Keratinocyte (primary cell): ENCODE results near the gene AP2A2. TPM values are rescaled to one million over a fixed set of nuclear protein-coding genes. Genes with fewer than 3 reads are reported as not detected.

Experiments used
- DNase-seq: peaks from one replicate; pipeline ENCODE4 v3.0.0-alpha.2; 2011; ENCODE audit warnings: low read depth, missing footprints, low spot score
- FAIRE-seq: peaks from 2 replicates; lab custom pipeline; 2011; peaks lifted over from hg19 to GRCh38; lab: Jason Lieb, UNC
- H2AFZ ChIP-seq: 2 replicates; pipeline ENCODE4 v1.6.0; 2012; ENCODE audit warnings: low read length, control low read depth, inconsistent platforms; ENCODE audit not compliant: control insufficient read depth
- H3K27ac ChIP-seq: 2 replicates; pipeline ENCODE4 v1.5.1; 2011; ENCODE audit warnings: low read length; ENCODE audit not compliant: control insufficient read depth, insufficient read depth
- H3K27me3 ChIP-seq: 3 replicates; pipeline ENCODE4 v1.6.0; 2011; ENCODE audit warnings: low read length; ENCODE audit not compliant: control insufficient read depth, insufficient read depth; ENCODE audit errors: extremely low read depth
- H3K36me3 ChIP-seq, 2 experiments: 2 replicates in 1 of 2; 3 replicates in 1 of 2; pipeline ENCODE4 v1.5.1; 2011; ENCODE audit warnings: low read length in 2 of 2, mild to moderate bottlenecking in 1 of 2; ENCODE audit not compliant: control insufficient read depth in 2 of 2, insufficient read depth in 2 of 2; ENCODE audit errors: extremely low read depth in 1 of 2
- H3K4me1 ChIP-seq: 3 replicates; pipeline ENCODE4 v1.5.1; 2011; ENCODE audit warnings: low read length; ENCODE audit not compliant: control insufficient read depth, insufficient read depth; ENCODE audit errors: extremely low read depth
- H3K4me2 ChIP-seq: 3 replicates; pipeline ENCODE4 v1.6.0; 2011; ENCODE audit warnings: low read depth, low read length; ENCODE audit not compliant: control insufficient read depth, insufficient read depth; ENCODE audit errors: extremely low read depth
- H3K4me3 ChIP-seq, 3 experiments: fragments of 200-600 bp in 1 of 3; sonication (generic) in 1 of 3; 2 replicates in 2 of 3; 3 replicates in 1 of 3; pipeline ENCODE4 v1.5.1; 2011 to 2016; ENCODE audit warnings: low read length in 3 of 3, mild to moderate bottlenecking in 3 of 3, control low read depth in 2 of 3, inconsistent platforms in 1 of 3, low read depth in 1 of 3, mixed read lengths in 1 of 3, mixed run types in 1 of 3, moderate library complexity in 1 of 3; ENCODE audit not compliant: control insufficient read depth in 2 of 3, insufficient read depth in 2 of 3; ENCODE audit errors: extremely low read depth in 1 of 3
- H3K79me2 ChIP-seq: 2 replicates; pipeline ENCODE4 v1.6.0; 2012; ENCODE audit warnings: low read length; ENCODE audit not compliant: control insufficient read depth, insufficient read depth
- H3K9ac ChIP-seq: 3 replicates; pipeline ENCODE4 v1.6.0; 2011; ENCODE audit warnings: low read length; ENCODE audit not compliant: control insufficient read depth, insufficient read depth; ENCODE audit errors: extremely low read depth
- H3K9me1 ChIP-seq: 3 replicates; pipeline ENCODE4 v1.6.0; 2011; ENCODE audit warnings: low read length; ENCODE audit not compliant: control insufficient read depth, insufficient read depth; ENCODE audit errors: extremely low read depth
- H3K9me3 ChIP-seq: 2 replicates; pipeline ENCODE4 v1.5.1; 2012; ENCODE audit warnings: low read depth, low read length; ENCODE audit not compliant: control insufficient read depth
- H4K20me1 ChIP-seq: 3 replicates; pipeline ENCODE4 v1.6.0; 2011; ENCODE audit warnings: low read length; ENCODE audit not compliant: control insufficient read depth, insufficient read depth; ENCODE audit errors: extremely low read depth
- CTCF ChIP-seq, 3 experiments: IDR thresholded peaks in 1 of 3; conservative IDR thresholded peaks in 1 of 3; optimal IDR thresholded peaks in 1 of 3; 2 replicates in 2 of 3; 3 replicates in 1 of 3; pipeline versions ENCODE3 to v1.5.1; 2011; ENCODE audit warnings: low read length in 3 of 3, mild to moderate bottlenecking in 3 of 3, moderate library complexity in 2 of 3, control low read depth in 1 of 3, inconsistent platforms in 1 of 3; ENCODE audit not compliant: insufficient read depth in 2 of 3; ENCODE audit errors: extremely low read depth in 1 of 3
- EZH2 ChIP-seq: IDR thresholded peaks from one replicate; pipeline ENCODE4 v1.6.1; 2012; ENCODE audit warnings: inconsistent platforms, mild to moderate bottlenecking, low read length, moderate library complexity
- dilution Hi-C: fragments of 300-500 bp; cut with MboI; formaldehyde crosslinking; loops from one replicate; pipeline ENCODE4 v1.7.0; 2020; ENCODE audit warnings: low sequenced_read_pairs; ENCODE audit not compliant: extremely low pct_ligation_motif_present
- polyA plus RNA-seq, 5 experiments: library from polyadenylated mRNA; depleted of rRNA in 3 of 5; stranded (reverse) in 3 of 5; stranded (forward) in 1 of 5; unstranded in 1 of 5; fragments of >200 nt; gene quantifications; 1 replicate in 1 of 5; 2 replicates in 3 of 5; 3 replicates in 1 of 5; pipeline versions ENCODE4 v1.2.1 to v1.2.3, GENCODE V29; 2011 to 2012; ENCODE audit warnings: missing spikeins in 2 of 5, low read depth in 1 of 5, low replicate concordance in 1 of 5

The AP2A2 gene
- polyA plus RNA-seq, 1 donor (not counting 4 experiments of a cell fraction or from before 2014, with no cell fraction given): 47.8 TPM

DNA sequence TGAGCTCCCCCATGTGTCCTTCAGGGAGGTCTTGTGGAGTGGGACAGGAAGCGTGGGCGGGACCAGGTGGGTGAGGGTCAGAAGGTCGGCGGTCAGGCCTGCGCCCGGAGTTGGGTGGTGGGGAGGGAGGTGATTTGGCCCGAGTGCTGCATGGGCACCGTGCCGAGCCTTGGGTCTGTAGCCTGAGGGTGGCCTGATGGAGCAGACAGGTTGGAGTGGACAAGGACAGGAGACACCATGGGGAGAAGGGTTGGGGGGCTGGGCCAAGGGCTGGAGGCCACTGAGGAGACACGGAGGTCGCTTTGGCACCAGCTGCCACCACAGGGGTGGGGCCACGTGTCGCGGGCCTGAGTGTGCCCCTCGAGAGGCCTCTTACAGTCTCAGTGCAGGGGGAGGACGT lies 53.1 kb downstream of the AP2A2 start:
- no peaks in the 10 kb centered on the region for H3K4me1 ChIP-seq
- dilution Hi-C loops: no loop called here
- no peaks in the 10 kb centered on the region for H3K9me3 ChIP-seq
- FAIRE-seq: no peak
- H3K36me3 ChIP-seq: peaks cover 22 to 27% of the 10 kb centered on the region in 2 experiments
- no peak overlapping the region for H3K4me3 ChIP-seq
- no peaks in the 10 kb centered on the region for H3K27me3 ChIP-seq
- no peak for DNase-seq
- H3K9ac ChIP-seq: no peak overlapping the region
- H3K27ac ChIP-seq: no peak overlapping the region
- TF ChIP-seq EZH2: no peak
- no peak for TF ChIP-seq CTCF (optimal IDR thresholded peaks at IDR 0.05 in 1 of 3, IDR thresholded peaks at IDR 0.05 in 1 of 3, conservative IDR thresholded peaks at IDR 0.05 in 1 of 3; ENCODE audit: extremely low read depth in 1 of 3, insufficient read depth in 2 of 3, low read length in 3 of 3)
- H3K9me1 ChIP-seq: no peaks in the 10 kb centered on the region
- H4K20me1 ChIP-seq: peaks cover 2% of the 10 kb centered on the region
- peaks cover 3% of the 10 kb centered on the region for H3K79me2 ChIP-seq
- no peak overlapping the region for H3K4me2 ChIP-seq
- H2AFZ ChIP-seq: no peak overlapping the region

- no peaks in the 10 kb centered on the region for H3K4me1 ChIP-seq
- DNase-seq: no peak
- H3K4me3 ChIP-seq: no peak overlapping the region
- no peak overlapping the region for H3K9ac ChIP-seq
- H3K9me1 ChIP-seq: no peaks in the 10 kb centered on the region
- TF ChIP-seq CTCF (optimal IDR thresholded peaks at IDR 0.05 in 1 of 3, IDR thresholded peaks at IDR 0.05 in 1 of 3, conservative IDR thresholded peaks at IDR 0.05 in 1 of 3; ENCODE audit: extremely low read depth in 1 of 3, insufficient read depth in 2 of 3, low read length in 3 of 3): peak in 1 of 3 experiments; percentile 32
- TF ChIP-seq EZH2: no peak
- no peak overlapping the region for H3K27ac ChIP-seq
- H3K79me2 ChIP-seq: peaks cover 3% of the 10 kb centered on the region
- no peaks in the 10 kb centered on the region for H3K27me3 ChIP-seq
- H2AFZ ChIP-seq: no peak overlapping the region
- H4K20me1 ChIP-seq: peaks cover 2% of the 10 kb centered on the region
- H3K36me3 ChIP-seq: peaks cover 22 to 32% of the 10 kb centered on the region in 2 experiments
- H3K9me3 ChIP-seq: no peaks in the 10 kb centered on the region
- H3K4me2 ChIP-seq: no peak overlapping the region
- FAIRE-seq: no peak
- dilution Hi-C loops: no loop called here
Measured at GRCh38 chr11:980438-981357, 55.0 kb downstream of the AP2A2 start.
